ENCODE results near the gene ANKRD31.

DNA sequence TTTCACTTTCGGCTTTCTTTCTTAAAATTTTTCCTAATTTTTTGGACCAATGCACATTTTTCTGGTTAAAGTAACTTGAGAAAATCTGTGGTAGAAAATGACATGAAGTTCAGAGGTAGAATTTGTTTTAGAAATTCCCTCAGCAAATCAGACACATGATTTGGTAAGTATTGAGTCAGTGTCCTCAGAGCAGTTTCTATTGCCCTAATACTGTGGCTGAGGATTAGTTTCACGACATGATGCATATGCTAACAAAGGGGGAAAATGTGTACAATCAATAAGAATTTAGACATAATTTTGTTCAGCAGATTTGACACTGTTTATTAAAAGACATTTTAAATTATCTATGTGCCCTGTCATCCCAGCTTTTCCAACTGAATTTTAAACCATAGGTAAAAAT lies 128.2 kb downstream of the ANKRD31 start:
- TF ChIP-seq, protein P1, sequence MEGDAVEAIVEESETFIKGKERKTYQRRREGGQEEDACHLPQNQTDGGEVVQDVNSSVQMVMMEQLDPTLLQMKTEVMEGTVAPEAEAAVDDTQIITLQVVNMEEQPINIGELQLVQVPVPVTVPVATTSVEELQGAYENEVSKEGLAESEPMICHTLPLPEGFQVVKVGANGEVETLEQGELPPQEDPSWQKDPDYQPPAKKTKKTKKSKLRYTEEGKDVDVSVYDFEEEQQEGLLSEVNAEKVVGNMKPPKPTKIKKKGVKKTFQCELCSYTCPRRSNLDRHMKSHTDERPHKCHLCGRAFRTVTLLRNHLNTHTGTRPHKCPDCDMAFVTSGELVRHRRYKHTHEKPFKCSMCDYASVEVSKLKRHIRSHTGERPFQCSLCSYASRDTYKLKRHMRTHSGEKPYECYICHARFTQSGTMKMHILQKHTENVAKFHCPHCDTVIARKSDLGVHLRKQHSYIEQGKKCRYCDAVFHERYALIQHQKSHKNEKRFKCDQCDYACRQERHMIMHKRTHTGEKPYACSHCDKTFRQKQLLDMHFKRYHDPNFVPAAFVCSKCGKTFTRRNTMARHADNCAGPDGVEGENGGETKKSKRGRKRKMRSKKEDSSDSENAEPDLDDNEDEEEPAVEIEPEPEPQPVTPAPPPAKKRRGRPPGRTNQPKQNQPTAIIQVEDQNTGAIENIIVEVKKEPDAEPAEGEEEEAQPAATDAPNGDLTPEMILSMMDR (IDR thresholded peaks at IDR 0.05) = no peak
- TF ChIP-seq, protein P2, sequence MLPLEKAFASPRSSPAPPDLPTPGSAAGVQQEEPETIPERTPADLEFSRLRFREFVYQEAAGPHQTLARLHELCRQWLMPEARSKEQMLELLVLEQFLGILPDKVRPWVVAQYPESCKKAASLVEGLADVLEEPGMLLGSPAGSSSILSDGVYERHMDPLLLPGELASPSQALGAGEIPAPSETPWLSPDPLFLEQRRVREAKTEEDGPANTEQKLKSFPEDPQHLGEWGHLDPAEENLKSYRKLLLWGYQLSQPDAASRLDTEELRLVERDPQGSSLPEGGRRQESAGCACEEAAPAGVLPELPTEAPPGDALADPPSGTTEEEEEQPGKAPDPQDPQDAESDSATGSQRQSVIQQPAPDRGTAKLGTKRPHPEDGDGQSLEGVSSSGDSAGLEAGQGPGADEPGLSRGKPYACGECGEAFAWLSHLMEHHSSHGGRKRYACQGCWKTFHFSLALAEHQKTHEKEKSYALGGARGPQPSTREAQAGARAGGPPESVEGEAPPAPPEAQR (CRISPR knock-in tag; IDR thresholded peaks at IDR 0.05) = no peak
- no peak for TF ChIP-seq E2F5 (CRISPR knock-in tag; IDR thresholded peaks at IDR 0.05)
- TF ChIP-seq ZNF396 (CRISPR knock-in tag; IDR thresholded peaks at IDR 0.05; ENCODE audit: borderline replicate concordance) = no peak
- TF ChIP-seq FOXP4 (CRISPR knock-in tag; IDR thresholded peaks at IDR 0.05) = no peak
- no peak for TF ChIP-seq IRF2 (CRISPR knock-in tag; IDR thresholded peaks at IDR 0.05; ENCODE audit: borderline replicate concordance, low read depth)
- TF ChIP-seq NR1H2 (CRISPR knock-in tag; IDR thresholded peaks at IDR 0.05) = no peak
- TF ChIP-seq ZNF263 (CRISPR knock-in tag; IDR thresholded peaks at IDR 0.05; ENCODE audit: low read depth) = no peak
- no peak for TF ChIP-seq ATF2 (CRISPR knock-in tag; IDR thresholded peaks at IDR 0.05; ENCODE audit: borderline replicate concordance, low read depth)
- no peak for TF ChIP-seq SP1 (CRISPR knock-in tag; conservative IDR thresholded peaks at IDR 0.05)
- no peak for TF ChIP-seq CBFB (CRISPR knock-in tag; IDR thresholded peaks at IDR 0.05; ENCODE audit: low read depth)
- TF ChIP-seq ELF4 (CRISPR knock-in tag; IDR thresholded peaks at IDR 0.05; ENCODE audit: low read depth) = no peak
- TF ChIP-seq, protein P3, sequence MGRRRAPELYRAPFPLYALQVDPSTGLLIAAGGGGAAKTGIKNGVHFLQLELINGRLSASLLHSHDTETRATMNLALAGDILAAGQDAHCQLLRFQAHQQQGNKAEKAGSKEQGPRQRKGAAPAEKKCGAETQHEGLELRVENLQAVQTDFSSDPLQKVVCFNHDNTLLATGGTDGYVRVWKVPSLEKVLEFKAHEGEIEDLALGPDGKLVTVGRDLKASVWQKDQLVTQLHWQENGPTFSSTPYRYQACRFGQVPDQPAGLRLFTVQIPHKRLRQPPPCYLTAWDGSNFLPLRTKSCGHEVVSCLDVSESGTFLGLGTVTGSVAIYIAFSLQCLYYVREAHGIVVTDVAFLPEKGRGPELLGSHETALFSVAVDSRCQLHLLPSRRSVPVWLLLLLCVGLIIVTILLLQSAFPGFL (CRISPR knock-in tag; IDR thresholded peaks at IDR 0.05; ENCODE audit: borderline replicate concordance) = no peak
- TF ChIP-seq USF2 (CRISPR knock-in tag; IDR thresholded peaks at IDR 0.05) = no peak

Data from WTC11 (cell line).